ENCODE results near the gene VIT. TPM values are rescaled to one million over a fixed set of nuclear protein-coding genes. Genes with fewer than 3 reads are reported as not detected.

Gene VIT
- total RNA-seq, 2 donors from 2014 or later: 2.0 to 10.7 TPM

DNA sequence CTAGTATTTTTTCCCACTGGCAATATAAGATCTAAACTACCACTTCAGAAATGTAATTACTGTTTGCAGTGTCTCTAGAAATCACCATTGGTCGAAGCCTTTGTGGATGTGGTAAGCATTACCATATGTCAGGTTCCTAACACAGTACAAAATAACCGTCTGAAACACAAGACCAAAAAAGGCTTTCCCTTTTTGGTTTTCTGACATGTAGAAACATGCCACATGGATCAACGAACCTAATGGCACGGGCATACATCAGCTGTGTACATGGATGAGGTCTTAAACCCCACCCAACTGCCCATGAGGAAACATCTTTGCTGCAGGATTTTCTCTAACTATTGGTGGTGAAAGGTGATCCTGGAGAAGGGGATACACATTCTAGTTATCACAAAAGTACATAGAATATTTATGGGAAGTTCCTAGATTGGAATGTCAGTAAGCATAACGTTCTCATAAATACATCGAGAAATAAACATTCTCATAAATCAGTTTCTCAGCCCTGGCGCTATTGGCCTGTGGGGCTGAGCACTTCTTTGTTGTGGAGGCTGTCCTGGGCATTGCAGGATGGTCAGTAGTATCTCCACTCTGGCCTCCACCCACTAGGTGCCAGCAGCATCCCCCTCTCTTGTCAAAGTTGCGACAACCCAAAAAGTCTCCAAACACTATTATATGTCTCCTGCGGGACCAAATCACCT lies 9.0 kb downstream of the VIT start:
- H3K4me1 ChIP-seq (replicated peaks): no peaks in the 10 kb centered on the region
- no peak for DNase-seq (ENCODE audit: low spot score)
- H3K27ac ChIP-seq: peak overlapping the region in 1 of 2 donors; percentile 1
- TF ChIP-seq POLR2AphosphoS5 (IDR thresholded peaks at IDR 0.05) (no peak), POLR2A (IDR thresholded peaks at IDR 0.05) (no peak)
- TF ChIP-seq, protein P1, sequence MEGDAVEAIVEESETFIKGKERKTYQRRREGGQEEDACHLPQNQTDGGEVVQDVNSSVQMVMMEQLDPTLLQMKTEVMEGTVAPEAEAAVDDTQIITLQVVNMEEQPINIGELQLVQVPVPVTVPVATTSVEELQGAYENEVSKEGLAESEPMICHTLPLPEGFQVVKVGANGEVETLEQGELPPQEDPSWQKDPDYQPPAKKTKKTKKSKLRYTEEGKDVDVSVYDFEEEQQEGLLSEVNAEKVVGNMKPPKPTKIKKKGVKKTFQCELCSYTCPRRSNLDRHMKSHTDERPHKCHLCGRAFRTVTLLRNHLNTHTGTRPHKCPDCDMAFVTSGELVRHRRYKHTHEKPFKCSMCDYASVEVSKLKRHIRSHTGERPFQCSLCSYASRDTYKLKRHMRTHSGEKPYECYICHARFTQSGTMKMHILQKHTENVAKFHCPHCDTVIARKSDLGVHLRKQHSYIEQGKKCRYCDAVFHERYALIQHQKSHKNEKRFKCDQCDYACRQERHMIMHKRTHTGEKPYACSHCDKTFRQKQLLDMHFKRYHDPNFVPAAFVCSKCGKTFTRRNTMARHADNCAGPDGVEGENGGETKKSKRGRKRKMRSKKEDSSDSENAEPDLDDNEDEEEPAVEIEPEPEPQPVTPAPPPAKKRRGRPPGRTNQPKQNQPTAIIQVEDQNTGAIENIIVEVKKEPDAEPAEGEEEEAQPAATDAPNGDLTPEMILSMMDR (IDR thresholded peaks at IDR 0.05): no peak
- intact Hi-C loops (cut with DNase I): no loop called here
- H3K9me3 ChIP-seq: no peaks in the 10 kb centered on the region
- no peak overlapping the region for H3K4me3 ChIP-seq
- WGBS: 42% methylated on average over 9 of the region's 9 CpGs
- H3K36me3 ChIP-seq: no peaks in the 10 kb centered on the region
- H3K27me3 ChIP-seq (replicated peaks; ENCODE audit: insufficient read depth): no peaks in the 10 kb centered on the region

DNA sequence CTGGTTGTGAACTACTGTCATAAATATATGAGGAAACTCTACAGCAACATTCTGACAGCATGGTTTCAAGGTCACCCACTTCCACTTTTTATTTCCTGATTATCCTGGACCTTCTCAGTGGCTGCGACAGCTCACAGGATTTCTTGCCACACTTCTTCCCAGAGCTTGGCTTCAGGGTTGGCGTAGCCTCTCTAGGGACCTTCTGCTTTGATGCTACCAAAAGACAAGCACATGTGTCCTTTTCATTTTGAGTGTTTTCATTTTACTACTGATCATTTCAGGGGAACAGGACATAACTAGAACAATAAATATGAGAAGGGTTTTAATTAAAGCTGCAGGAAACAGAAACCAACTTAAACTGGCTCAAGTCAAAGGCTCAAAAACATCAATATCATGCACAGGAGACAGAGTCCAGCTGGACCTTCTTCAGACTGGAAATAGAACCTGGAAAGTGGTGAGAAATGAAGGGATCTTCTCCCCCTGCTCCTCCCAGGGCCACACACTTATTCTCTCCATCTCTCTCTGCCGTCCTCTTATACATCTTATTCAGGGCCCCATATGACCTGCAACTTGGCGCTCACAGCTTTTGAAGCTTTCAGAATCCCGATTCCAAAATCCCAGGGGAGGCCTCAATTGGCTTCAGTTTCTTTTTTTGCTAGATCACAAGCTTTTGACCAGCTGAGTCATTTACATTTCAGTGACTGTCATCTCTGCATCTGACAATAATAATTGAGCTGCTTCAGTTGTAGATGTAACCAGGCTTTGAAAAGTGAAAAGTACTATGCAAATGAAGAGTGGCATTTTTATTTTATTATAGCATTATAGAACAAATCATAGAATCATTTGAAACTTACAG lies 9.7 kb downstream of the VIT start:
- H3K36me3 ChIP-seq: no peaks in the 10 kb centered on the region
- peak; percentile 19 for TF ChIP-seq POLR2AphosphoS5 (IDR thresholded peaks at IDR 0.05)
- TF ChIP-seq, protein P1 (IDR thresholded peaks at IDR 0.05): no peak
- no peak for TF ChIP-seq POLR2A (IDR thresholded peaks at IDR 0.05)
- H3K4me1 ChIP-seq (replicated peaks): no peaks in the 10 kb centered on the region
- 70% methylated on average over 5 of the region's 5 CpGs for WGBS
- DNase-seq (ENCODE audit: low spot score): no peak
- intact Hi-C loops (cut with DNase I): no loop called here
- H3K9me3 ChIP-seq: no peaks in the 10 kb centered on the region
- no peaks in the 10 kb centered on the region for H3K27me3 ChIP-seq (replicated peaks; ENCODE audit: insufficient read depth)
- H3K4me3 ChIP-seq: no peak overlapping the region
- no peak overlapping the region for H3K27ac ChIP-seq

DNA sequence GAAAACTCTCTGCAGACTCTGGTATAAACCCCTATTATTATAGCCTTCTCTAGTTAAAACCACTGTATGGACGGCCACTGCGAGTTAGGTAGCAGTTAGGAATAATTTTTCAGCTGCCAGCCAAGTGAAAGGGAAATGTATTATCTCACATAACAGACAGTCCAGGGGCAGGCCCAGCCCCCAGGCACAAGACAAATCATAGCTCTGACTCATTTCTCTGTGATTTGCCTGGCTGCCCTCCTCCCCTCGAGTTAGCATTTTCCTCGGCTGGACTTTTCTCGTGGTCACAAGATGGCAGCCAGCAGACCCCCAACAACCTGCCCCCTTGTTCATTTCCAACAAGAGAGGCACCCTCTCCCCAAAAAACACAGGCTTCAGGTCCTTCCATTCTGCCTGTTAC lies 10.5 kb downstream of the VIT start:
- intact Hi-C loops (cut with DNase I): no loop called here
- no peak overlapping the region for H3K4me3 ChIP-seq
- H3K9me3 ChIP-seq: no peaks in the 10 kb centered on the region
- H3K27me3 ChIP-seq (replicated peaks; ENCODE audit: insufficient read depth): no peaks in the 10 kb centered on the region
- H3K27ac ChIP-seq: no peak overlapping the region
- TF ChIP-seq, protein P1 (IDR thresholded peaks at IDR 0.05): no peak
- TF ChIP-seq POLR2A (IDR thresholded peaks at IDR 0.05) (no peak), POLR2AphosphoS5 (IDR thresholded peaks at IDR 0.05) (no peak)
- no peaks in the 10 kb centered on the region for H3K4me1 ChIP-seq (replicated peaks)
- WGBS: 91% methylated on average over 5 of the region's 5 CpGs
- no peaks in the 10 kb centered on the region for H3K36me3 ChIP-seq
- DNase-seq (ENCODE audit: low spot score): no peak

DNA sequence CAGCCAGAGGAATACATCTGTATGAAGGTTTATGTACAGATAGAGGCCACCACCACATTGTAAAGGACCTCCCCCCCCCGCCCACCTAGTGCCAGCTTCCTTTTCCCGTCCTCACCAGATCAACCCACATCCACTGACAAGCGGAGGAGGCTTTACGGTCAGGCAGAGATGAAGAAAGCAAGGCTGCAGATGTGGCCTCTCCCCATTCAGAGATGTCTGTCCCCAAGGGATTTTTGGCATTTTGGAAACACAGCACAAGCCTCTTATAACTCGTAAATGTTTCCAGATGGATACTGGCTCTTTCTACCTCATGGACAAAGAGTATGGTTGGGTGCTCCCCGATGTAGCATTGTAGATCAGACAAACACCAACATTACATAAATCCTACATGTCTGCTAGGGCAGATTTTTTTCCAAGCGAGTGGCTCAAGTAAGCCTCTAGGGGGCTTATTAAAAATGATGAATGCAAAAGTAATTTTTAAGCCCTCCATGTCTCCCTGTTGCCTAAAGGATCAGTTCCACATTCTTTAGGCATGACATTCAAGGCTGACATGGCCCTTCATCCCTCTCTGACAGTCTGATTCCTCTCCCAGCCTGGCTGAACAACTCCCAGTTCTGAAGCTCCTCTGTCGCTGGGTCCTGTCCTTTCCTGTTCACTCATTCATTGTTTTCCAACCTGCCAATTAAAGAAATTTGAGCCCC lies 11.7 kb downstream of the VIT start:
- intact Hi-C loops (cut with DNase I): no loop called here
- Histone ChIP-seq H3K9me3 (no peaks in the 10 kb centered on the region), H3K27ac (no peak overlapping the region), H3K36me3 (no peaks in the 10 kb centered on the region), H3K4me1 (replicated peaks) (no peaks in the 10 kb centered on the region), H3K4me3 (no peak overlapping the region), H3K27me3 (replicated peaks; ENCODE audit: insufficient read depth) (no peaks in the 10 kb centered on the region)
- TF ChIP-seq POLR2A (IDR thresholded peaks at IDR 0.05): no peak
- TF ChIP-seq, protein P1 (IDR thresholded peaks at IDR 0.05): no peak
- no peak for TF ChIP-seq POLR2AphosphoS5 (IDR thresholded peaks at IDR 0.05)
- no peak for DNase-seq (ENCODE audit: low spot score)
- 78% methylated on average over 8 of the region's 8 CpGs for WGBS

Measured in prostate gland (tissue), 2 donors.